GM08714 (cell line): ENCODE data around the gene ELMO3.

ENCODE experiments used
- H3K4me3 ChIP-seq: fragments of 200-500 bp; sonication (Bioruptor generic); 2 replicates; pipeline ENCODE4 v1.5.1; 2014; ENCODE audit warnings: mild to moderate bottlenecking, low read length, inconsistent platforms
- ZNF274 ChIP-seq: IDR thresholded peaks from 2 replicates; pipeline ENCODE4 v1.6.1; 2012; ENCODE audit warnings: mild to moderate bottlenecking, low read depth, low read length

ELMO3 gene

DNA sequence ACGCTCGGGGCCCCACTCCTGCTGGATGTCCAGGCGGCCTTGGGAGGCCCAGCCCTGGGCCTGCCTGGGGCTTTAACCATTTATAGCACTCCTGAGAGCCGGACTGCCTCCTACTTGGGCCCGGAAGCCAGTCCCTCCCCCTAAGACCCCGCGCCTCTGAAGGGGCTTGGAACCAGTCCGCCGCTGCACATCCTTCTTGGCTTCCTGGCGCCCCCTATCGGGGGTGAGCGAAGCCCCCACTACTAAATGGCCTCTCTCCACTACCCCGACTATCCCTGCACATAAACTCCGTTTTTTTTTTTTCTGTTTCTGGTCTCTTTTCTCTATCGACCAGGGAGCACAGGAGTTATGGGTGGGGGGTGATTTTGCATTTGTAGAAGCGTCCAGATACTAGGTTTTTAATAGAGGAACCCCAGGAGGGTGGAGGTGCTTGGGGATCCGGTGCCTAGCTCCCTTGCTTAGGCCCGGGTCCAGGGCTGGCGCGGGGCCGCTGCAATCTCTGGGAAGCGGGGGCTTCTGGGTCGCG is 29.2 kb upstream of the ELMO3 start:
- H3K4me3 ChIP-seq, result peak overlapping the region; percentile 15; the same call in 1 of the 2 replicates
- no peak for TF ChIP-seq ZNF274

DNA sequence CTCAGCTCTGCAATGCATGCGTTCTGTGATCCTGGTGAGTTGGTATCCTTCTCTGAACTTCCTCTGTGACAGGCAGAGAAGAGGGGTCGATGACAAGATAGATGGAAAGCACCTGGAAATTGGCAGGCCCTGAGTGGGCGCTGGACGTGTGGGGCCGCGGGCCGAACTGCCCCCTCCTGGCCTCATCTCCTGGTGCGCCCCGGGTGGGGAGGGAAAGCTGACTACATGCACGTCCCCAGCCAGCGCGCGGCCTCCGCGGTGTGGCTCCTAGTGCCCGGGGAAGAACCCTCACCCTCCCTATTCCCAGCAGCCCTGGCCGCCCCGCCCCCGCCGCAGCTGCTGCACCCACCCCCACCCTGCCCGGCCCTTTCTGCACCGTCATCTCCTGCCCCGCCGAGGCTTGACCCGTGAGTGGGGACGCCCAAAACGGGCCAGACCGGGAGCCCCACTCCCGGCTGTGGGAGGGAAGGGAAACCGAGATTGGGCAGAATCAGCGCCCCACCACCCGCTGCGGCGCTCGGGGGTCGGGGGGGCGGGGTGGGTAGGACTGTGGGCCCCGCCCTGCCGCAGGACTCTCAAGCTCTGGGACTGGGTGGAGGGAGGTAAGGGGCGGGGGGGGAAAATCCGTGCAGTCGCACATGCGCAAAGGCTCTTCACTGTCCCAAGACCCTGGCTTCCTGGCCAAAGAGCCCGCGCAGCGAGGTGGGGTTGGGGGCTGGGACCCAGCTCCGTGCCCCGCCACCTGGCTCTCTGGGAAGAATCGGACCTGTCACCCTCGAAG is 28.6 kb upstream of the ELMO3 start, which contains the start of gene NOL3:
NOL3 (plus strand) TSS at position 371 of the 781 bp plus-strand sequence.
- TF ChIP-seq ZNF274, result no peak
- peak within 1 kb of the TSS; percentile 18; the same call in 1 of the 2 replicates for H3K4me3 ChIP-seq

DNA sequence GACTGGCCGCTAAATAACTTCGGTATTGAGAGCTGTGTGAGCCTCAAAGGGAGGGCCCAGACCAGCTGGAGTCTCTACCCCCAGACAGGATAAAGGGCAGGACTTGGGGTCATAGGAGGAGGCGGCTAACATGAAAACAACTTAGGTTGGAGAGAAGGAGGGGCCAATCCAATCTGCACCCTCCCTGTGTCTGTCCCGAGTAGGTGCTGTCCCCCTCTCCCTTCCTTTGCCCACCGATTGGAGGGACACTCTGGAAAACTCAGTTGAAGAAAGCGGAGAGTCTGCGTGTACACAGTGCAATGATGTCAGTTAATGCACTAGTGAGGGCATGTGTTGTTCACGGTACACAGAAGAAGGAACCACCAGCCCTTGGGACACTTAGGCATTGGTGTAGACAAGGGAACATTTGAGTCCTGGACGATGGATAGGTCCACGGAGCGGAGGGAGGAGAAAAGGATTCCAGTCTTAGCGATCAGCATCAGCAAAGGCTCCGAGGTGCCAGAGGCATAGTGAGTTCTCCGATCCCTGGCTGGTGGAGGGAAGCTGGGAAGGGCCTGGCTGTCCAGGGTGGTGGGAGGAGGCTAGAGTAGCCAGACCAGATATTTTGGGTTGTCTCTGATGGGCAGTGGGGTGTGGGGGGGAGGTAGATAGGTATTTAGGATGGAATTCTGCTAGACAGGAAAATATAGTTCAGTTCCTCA is 27.8 kb upstream of the ELMO3 start:
- H3K4me3 ChIP-seq, result peak overlapping the region; percentile 18; the same call in 1 of the 2 replicates
- no peak for TF ChIP-seq ZNF274

DNA sequence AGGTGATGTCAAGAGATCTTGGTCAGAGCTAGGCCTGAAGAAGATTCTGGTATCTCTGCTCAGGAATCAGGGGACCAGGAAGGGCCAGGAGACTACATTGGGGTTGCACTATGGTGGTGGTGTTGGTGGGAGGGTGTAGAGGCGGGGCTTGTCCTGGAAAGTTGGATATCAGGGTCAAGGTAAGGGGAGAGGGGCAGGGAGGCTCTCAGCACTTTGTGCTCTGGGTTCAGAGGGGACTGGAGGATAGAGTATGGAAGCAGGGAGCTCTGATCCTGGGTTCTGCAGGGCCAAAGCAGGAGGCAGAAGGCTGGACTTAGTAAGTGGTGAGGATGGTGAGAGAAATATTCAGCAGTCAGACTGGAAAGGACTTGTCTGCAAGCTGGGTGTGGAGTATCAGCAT is 25.6 kb upstream of the ELMO3 start:
- peak overlapping the region; percentile 46; the same call in 1 of the 2 replicates for H3K4me3 ChIP-seq
- no peak for TF ChIP-seq ZNF274

DNA sequence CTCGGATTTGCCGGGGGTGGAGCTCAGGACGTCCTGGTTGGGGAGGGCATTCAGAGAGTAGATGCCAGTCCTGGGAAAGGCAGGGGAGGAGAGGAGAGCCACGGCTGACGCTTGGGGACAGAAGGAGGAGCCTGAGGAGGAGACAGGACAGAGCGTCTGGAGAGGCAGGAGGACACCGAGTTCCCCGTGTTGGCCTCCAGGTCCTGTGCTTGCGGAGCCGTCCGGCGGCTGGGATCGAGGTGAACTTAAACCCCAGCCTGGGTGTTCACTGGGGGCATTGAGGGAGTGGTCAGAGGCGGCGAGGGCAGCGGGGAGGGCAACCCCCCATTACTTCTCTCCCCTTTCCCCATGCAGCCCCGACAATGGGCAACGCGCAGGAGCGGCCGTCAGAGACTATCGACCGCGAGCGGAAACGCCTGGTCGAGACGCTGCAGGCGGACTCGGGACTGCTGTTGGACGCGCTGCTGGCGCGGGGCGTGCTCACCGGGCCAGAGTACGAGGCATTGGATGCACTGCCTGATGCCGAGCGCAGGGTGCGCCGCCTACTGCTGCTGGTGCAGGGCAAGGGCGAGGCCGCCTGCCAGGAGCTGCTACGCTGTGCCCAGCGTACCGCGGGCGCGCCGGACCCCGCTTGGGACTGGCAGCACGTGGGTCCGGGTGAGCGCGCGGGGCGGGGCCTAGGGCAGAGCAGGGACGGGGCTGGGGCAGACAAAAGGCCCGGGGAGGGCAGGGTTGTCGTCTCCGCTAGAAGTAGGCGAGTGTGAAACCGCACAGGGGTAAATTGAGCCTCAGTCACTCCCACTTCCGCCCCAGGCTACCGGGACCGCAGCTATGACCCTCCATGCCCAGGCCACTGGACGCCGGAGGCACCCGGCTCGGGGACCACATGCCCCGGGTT is 24.9 kb upstream of the ELMO3 start:
- TF ChIP-seq ZNF274, result no peak

DNA sequence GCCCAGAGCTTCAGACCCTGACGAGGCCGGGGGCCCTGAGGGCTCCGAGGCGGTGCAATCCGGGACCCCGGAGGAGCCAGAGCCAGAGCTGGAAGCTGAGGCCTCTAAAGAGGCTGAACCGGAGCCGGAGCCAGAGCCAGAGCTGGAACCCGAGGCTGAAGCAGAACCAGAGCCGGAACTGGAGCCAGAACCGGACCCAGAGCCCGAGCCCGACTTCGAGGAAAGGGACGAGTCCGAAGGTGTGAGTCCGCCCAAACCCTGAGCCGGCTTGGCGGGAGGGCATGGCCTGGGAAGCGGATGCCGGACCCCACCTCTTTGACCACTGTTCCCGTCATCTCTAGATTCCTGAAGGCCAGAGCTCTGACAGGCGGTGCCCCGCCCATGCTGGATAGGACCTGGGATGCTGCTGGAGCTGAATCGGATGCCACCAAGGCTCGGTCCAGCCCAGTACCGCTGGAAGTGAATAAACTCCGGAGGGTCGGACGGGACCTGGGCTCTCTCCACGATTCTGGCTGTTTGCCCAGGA is 24.2 kb upstream of the ELMO3 start:
- no peak for TF ChIP-seq ZNF274
- H3K4me3 ChIP-seq, result no peak overlapping the region; the same call in 1 of the 2 replicates

More for the DNA sequence above, 24.9 kb upstream of the ELMO3 start:
- H3K4me3 ChIP-seq, result peak overlapping the region; percentile 46; the same call in 1 of the 2 replicates

DNA sequence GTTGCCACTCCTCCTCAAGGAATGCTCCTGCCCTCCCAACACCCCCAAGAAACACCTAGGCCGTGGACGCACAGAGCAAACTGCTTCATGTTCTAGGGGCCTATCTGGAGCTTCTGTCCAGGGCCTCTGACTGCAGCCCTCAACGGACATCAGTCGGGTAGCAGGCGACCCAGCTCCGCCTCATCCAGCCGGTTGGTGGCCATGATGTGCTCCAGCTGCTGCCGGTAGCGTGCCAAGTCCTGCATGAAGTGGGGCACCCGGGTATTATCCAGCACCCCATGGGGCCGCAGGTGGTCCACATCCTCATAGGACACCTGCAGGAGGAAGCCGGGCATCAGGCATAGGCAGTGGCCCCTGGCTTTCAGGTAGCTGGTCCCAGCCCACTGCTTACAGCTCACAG is 22.3 kb upstream of the ELMO3 start:
- H3K4me3 ChIP-seq, result no peak overlapping the region
- no peak for TF ChIP-seq ZNF274

DNA sequence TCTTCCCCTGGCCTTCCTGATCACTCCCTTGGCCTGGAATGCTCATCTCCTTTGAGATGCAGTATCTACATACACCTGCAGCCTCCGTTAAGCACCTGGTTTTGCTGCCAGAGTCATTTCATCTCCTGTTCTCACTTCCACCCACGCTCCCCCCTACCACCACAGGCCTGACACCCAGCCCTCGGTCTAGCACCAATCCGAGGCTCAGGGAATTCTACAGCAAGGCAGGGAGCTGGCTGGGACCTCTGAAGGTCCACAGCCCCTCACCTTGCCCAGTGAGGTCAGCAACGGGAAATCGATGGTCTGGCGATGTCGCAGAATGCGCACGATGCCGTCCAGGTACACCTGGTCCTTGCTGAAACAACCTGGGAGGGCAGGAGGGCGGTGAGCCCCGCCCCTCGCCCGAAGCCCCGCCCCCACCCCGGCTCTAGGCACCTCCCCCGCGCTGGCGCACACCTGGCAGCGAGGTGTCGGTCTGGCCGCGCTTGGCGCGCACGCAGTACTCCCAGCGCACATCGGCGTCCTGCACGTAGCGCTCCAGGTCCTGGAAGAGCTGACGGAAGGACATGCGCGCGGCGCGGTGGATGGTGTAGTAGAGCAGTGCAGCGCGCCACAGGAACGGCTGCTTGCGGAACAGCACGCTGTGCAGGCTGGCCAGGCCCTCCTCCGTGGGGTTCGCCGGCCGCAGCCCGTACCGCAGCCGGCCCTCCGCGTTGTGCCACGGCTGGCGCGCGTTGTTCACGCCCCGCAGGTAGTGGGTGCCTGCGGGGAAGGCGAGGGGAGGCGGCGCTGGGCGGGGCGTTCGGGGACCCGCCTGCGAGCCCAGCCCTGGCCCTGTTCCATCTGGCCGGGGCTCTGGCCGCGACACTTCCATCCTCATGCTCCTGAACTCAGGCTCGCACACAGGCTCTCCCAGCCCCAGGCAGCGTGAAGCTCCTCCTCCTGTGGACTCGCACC is 20.9 kb upstream of the ELMO3 start:
- no peak overlapping the region; the same call in 1 of the 2 replicates for H3K4me3 ChIP-seq

DNA sequence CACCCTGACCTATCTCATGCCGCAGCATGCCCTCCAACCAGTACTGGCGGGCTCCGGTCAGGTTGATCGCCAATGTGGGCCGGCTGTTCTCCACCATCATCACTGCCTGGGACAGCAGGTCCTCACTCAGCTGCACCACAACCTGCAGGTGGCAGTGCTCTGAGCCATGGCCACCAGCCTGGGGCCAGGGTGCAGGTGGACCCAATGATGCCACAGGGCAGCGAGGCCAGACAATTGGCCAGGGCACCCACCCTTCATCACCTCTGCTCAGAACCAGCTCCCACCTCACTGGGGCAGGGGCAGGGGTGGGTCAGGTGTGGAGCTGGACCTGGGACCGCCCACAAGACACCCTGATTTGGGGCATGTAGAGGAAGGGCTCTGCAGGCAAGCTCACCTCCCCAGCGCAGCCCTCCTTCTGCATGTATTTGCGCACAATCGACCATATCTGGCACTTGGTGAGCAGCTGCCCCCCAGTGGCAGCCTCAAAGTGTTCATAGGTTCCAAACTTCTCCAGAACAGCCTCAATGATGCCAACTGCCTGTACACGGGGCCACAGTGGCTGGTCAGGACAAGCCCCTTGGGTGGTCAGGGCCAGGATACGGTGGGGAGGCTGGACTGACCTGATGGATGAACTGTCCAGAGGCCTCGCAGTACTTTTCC is 19.4 kb upstream of the ELMO3 start:
- no peak for TF ChIP-seq ZNF274

More for the DNA sequence above, 20.9 kb upstream of the ELMO3 start:
- no peak for TF ChIP-seq ZNF274

DNA sequence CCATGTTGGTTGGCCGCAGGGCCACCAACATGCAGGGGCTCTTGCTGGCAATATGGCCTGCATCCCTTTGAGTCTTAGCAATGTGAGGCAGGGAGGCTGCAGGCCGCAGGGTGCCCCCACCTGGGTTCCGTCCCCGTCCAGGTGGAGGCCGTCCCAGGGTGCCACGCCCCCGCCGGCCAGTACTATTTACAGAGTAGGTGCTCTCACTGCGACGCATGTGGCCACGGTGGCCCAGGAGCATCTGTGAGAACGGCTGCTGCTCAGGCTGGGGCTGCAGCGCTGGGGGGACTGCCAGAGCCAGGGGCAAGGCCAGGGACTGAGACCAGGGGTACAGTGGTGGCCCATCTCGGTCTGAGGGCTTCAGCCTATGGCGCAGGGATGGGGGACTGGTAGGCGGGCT is 18.8 kb upstream of the ELMO3 start:
- TF ChIP-seq ZNF274, result no peak

More for the DNA sequence above, 19.4 kb upstream of the ELMO3 start:
- no peak overlapping the region for H3K4me3 ChIP-seq

DNA sequence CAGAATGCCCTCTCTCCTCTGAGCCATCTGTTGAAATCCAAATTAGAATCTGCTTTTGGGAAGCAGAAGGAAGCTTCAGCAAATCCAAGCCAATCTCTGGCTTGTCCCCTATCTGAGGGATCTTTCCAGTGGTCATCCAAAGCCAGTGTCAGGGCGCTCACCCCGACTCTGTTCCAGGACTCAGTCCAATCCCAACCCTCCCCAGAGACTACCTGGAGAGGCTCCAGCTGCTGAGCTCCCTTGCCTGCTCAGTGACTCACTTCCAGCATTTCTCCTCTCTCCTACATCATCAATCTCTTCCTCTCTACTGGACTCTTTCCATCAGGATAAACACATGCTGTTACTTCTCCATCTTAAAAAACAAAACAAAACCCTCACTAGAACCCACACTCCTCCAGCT is 17.6 kb upstream of the ELMO3 start:
- H3K4me3 ChIP-seq, result no peak overlapping the region
- TF ChIP-seq ZNF274, result no peak

More for the DNA sequence above, 18.8 kb upstream of the ELMO3 start:
- no peak overlapping the region for H3K4me3 ChIP-seq

DNA sequence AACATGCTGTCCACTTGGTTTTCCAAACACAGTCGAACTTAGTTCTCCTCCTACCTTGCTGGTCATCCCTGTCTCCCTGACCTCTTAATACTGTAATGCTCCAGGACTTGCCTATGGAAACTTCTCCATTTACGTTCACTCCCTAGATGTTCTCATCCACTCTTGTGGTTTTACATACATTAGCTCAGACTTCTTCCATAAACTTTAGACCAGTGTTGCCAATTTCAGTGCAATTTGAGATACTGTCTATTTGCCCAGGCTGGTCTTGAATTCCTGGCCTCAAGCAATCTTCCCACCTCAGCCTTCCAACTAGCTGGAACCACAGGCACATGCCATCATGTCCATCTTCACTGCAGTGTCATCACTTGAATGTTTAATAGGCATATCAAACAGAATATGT is 16.6 kb upstream of the ELMO3 start:
- H3K4me3 ChIP-seq, result no peak overlapping the region
- no peak for TF ChIP-seq ZNF274
